Measurements from ENCODE around the gene HSP90AB1.

DNA sequence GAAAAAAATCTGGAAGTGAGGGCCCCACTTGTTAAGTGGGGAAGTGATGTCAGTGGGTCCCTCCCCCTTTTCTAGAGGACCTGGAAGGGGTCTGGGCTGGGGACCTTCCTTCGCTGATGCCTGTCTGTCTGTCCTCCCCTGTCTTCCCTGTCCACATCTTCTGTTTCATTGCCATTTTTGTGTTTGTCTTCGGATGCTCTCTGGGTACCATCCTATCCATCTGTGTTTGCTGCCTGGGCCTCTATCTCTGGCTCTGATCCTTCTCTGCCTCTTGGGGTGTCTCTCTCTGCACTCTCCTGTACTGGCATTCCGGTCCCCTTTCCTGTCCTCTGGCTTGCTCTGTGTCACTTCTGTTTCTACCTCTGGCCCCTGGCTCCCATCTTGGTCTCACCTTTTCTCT is 25.6 kb downstream of the HSP90AB1 start:
- TF ChIP-seq CTCF (IDR thresholded peaks at IDR 0.05; ENCODE audit: low read depth, low read length, poor library complexity, severe bottlenecking), result no peak
- TF ChIP-seq EZH2phosphoT487 (IDR thresholded peaks at IDR 0.05; ENCODE audit: borderline replicate concordance, low read length), result no peak
